ENCODE measurements around the gene MYOZ1.

GRCh38 chr10:73649876-73650536, 8.7 kb upstream of the MYOZ1 start:
- TF ChIP-seq CTCF (IDR thresholded peaks at IDR 0.05) = no peak
- no peak for TF ChIP-seq EP300 (IDR thresholded peaks at IDR 0.05)
- no peak for TF ChIP-seq POLR2A (IDR thresholded peaks at IDR 0.05)
